Kidney tubule cell (primary cell): ENCODE data around the gene LRRN4.
A peak's percentile ranks its signal among the peaks of the same experiment; 100 is the strongest.

Experiments used
- DNase-seq: peaks from one replicate; pipeline ENCODE4 v3.0.0-alpha.2; 2018; ENCODE audit warnings: low spot score

Gene LRRN4

DNA sequence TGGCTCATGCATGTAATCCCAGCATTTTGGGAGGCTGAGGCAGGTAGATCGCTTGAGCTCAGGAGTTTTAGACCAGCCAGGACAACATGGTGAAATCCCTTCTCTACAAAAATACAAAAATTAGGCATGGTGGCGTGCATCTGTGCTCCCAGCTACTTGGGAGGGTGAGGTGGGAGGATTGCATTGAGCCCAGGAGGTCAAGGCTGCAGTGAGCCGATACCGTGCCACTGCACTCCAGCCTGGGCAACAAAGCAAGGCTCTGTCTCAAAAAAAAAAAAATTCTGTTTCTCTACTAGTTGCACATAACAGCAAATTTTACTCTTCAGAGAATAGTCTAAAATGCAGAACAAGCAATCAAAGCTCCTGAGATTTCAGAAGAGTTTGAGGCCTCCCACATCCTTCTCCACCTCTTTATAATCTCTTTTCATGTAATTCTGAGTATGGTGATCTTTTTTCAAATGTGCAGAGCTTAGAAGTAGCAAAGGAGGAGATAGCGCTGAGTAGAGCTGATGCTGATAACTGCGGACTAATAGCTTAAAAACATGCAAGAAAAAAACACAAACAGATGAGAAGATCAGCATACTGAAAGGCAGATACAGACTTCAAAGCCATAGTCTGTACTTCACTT is 23.3 kb downstream of the LRRN4 start:
- DNase-seq, result no peak

GRCh38 chr20:6029538-6029937 is 24.3 kb downstream of the LRRN4 start:
- no peak for DNase-seq

GRCh38 chr20:6028818-6029217 is 25.0 kb downstream of the LRRN4 start:
- DNase-seq, result no peak

- peak; percentile 46 for DNase-seq
Measured at GRCh38 chr20:6026051-6026450, 27.8 kb downstream of the LRRN4 start.

DNA sequence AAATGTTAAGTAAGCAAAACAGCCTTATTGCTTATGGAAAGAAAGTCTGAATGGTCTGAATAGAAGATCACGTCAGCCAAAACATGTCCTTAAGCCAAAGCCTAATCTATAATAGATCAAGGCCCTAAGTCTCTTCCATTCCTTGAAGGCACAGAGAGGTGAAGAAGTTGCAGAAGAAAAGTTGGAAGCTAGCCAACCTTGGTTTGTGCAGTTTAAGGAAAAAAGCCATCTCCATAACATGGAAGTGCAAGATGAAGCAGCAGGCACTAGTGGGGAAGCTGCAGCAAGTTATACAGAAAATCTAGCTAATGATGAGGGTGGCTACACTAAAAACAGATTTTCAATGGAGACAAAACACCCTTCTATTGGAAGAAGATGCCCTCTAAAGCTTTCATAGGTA is 29.1 kb downstream of the LRRN4 start:
- DNase-seq, result no peak

GRCh38 chr20:6017880-6018279 is 36.0 kb downstream of the LRRN4 start:
- DNase-seq, result no peak

DNA sequence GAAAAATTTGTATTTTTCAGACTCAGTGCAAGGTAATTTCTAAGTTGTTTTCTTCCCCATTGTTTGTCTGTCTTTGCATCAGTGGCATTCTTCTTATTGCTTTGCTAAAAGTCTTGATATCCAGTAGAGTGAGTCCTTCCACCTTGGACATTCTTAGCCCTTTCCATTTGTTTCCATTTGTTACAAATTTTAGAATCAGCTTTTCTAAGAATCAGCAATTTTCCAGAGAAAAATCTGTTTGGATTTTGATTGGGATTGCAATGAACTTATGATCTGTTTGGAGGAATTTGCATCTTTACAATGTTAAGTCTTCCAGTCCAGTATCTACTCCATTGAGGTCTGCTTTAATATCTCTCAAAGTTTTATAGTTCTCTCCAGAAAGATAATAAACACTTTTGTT is 36.4 kb downstream of the LRRN4 start:
- DNase-seq, result no peak

- DNase-seq, result no peak
Measured at GRCh38 chr20:6014957-6015356, 38.9 kb downstream of the LRRN4 start.

DNA sequence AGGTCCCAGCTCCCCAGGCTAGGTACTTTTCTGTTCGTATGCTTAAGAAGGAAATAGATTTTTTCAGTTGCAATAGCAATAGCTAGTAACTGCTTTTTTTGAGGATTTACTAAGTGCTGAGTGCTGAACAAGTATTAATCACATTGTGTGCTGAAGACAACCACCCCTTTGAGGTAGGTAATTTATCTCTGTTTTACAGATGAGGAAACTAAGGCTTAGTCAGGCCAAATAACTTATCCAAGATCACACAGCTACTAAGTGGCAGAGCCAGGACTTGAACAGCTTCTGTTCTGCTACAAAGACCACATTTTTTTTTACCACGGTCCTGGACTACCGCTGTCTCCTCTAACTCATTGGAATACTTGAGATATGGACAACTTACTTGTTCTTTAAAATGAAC is 39.8 kb downstream of the LRRN4 start:
- DNase-seq, result no peak

DNA sequence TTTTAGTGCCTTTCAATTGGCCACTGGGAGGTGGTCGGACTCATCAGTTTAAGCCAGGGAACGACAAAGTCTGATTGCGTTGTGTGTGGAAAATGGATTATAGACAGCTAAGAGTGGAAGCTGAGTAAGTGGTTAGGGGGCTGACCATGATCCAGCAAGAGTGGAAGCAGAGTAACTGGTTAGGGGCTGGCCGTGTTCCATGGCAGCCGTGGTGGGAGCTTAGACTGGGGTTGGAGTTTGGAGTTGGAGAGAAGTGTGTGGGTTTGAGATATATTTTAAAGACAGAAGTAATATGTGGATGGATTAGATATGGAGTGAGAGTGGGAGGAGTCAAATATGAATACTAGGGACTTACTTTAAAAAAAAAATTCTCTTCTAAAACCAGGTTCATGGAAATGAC is 41.7 kb downstream of the LRRN4 start:
- no peak for DNase-seq

GRCh38 chr20:6008254-6008653 is 45.6 kb downstream of the LRRN4 start:
- DNase-seq, result peak; percentile 82

- no peak for DNase-seq
Measured at GRCh38 chr20:6007529-6008103, 46.2 kb downstream of the LRRN4 start.

- peak; percentile 25 for DNase-seq
Measured at GRCh38 chr20:6007094-6007528, 46.7 kb downstream of the LRRN4 start.

DNA sequence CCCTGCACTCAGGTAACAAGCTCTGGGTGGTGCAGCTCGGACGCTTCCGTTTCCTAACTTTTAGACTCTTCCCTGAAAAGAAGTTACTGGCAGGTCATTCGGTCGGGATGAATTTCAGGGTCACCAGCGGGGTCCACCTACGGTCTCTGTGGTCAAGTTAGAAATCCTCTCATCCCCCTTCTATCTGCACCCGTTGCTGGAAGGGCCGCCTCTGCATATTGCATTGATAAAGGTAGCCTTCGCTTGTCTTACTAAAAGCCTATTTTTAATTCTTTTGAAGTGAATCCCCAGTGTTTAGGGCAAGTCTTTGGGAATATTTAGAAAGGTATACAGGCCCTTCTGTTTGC is 47.3 kb downstream of the LRRN4 start:
- DNase-seq, result no peak

- no peak for DNase-seq
Measured at GRCh38 chr20:6000871-6001270, 53.0 kb downstream of the LRRN4 start.

GRCh38 chr20:5999783-6000182 is 54.1 kb downstream of the LRRN4 start:
- no peak for DNase-seq

DNA sequence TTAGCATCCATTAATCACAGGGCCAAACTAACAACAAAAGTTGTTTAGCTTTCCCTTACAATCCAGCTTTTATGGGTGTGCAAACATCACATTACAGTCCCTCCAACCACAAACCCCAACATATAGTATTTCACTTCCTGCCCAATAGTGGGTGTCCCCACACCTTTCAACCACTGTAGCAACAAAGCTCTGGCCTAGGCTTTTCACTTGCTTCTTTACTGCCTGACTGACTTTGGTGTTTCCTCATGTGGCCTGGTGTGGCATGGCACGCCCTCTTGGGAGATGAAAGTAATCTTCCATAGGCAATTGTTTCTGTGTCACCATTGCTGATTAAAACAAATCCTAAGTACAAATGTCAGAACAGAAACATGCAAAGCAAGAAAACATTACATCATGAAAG is 57.1 kb downstream of the LRRN4 start:
- peak; percentile 39 for DNase-seq

DNA sequence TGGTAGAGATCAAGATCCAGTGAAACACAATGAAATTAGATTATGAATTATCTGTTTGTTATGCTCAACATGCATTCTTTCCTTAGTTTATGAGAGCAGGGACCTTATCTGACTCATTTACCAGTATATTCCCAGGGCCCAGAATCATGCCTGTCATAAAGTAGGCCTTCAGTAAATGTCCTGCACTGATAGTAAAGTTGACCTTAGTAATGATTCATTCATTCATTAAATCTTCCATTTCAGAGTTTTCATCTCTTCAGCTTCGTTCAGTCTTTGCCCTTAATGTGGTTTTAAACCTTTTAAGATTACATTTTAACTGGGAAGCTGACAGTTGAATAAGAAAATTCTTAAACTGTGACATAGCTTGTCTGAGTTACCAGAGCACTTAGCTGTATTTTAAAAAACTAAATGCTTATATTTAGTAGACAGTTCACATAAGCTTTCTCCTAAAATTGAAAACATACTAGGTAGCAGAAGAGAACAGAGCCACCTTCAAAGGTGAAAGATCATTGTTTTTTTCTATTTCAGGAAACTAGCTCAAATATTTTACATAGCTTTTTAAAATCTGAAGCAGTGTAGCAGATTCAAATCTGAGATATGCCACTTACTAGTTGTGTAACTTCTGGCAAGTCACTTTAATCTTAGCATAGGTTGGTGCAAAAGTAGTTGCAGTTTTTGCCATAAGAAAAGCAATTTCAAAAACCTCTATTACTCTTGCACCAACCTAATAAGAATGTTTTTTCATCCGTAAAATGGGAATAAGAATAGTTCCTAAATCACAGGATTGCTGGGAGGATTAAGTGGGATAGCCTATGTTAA is 62.0 kb downstream of the LRRN4 start:
- DNase-seq, result peak; percentile 80

GRCh38 chr20:5990946-5991345 is 62.9 kb downstream of the LRRN4 start:
- DNase-seq, result no peak
